Kidney epithelial cell (primary cell): Measurements from ENCODE around the gene JOSD2. TPM values are rescaled to one million over a fixed set of nuclear protein-coding genes. Genes with fewer than 3 reads are reported as not detected.

Experiments used
- DNase-seq: peaks from one replicate; pipeline ENCODE4 v3.0.0-alpha.2; 2010; ENCODE audit warnings: low read depth
- H3K27me3 ChIP-seq: 2 replicates; pipeline ENCODE4 v1.6.0; 2011; ENCODE audit warnings: low read length; ENCODE audit not compliant: control insufficient read depth, insufficient read depth
- H3K36me3 ChIP-seq: 2 replicates; pipeline ENCODE4 v1.5.1; 2011; ENCODE audit warnings: low read length; ENCODE audit not compliant: control insufficient read depth, insufficient read depth
- H3K4me3 ChIP-seq: 2 replicates; pipeline ENCODE4 v1.5.1; 2011; ENCODE audit warnings: low read depth, mild to moderate bottlenecking, control low read depth, low read length
- total RNA-seq: library from RNA; depleted of rRNA; stranded (reverse); fragments of >200 nt; gene quantifications from 2 replicates; pipeline ENCODE4 v1.2.3, GENCODE V29; 2015
- TF ChIP-seq, protein P1 (sequence below): IDR thresholded peaks from 2 replicates; pipeline ENCODE4 v1.5.1; 2011; ENCODE audit warnings: mild to moderate bottlenecking, moderate library complexity, low read length, control low read depth, inconsistent platforms; ENCODE audit not compliant: insufficient read depth, poor library complexity, severe bottlenecking

Gene JOSD2
- total RNA-seq, 1 donor from 2014 or later: 26.8 TPM

GRCh38 chr19:50549059-50549926 is 38.3 kb upstream of the JOSD2 start:
- Histone ChIP-seq H3K27me3 (peaks cover 24% of the 10 kb centered on the region), H3K4me3 (no peak overlapping the region), H3K36me3 (no peaks in the 10 kb centered on the region)
- TF ChIP-seq, protein P1, sequence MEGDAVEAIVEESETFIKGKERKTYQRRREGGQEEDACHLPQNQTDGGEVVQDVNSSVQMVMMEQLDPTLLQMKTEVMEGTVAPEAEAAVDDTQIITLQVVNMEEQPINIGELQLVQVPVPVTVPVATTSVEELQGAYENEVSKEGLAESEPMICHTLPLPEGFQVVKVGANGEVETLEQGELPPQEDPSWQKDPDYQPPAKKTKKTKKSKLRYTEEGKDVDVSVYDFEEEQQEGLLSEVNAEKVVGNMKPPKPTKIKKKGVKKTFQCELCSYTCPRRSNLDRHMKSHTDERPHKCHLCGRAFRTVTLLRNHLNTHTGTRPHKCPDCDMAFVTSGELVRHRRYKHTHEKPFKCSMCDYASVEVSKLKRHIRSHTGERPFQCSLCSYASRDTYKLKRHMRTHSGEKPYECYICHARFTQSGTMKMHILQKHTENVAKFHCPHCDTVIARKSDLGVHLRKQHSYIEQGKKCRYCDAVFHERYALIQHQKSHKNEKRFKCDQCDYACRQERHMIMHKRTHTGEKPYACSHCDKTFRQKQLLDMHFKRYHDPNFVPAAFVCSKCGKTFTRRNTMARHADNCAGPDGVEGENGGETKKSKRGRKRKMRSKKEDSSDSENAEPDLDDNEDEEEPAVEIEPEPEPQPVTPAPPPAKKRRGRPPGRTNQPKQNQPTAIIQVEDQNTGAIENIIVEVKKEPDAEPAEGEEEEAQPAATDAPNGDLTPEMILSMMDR: no peak
- DNase-seq: no peak

DNA sequence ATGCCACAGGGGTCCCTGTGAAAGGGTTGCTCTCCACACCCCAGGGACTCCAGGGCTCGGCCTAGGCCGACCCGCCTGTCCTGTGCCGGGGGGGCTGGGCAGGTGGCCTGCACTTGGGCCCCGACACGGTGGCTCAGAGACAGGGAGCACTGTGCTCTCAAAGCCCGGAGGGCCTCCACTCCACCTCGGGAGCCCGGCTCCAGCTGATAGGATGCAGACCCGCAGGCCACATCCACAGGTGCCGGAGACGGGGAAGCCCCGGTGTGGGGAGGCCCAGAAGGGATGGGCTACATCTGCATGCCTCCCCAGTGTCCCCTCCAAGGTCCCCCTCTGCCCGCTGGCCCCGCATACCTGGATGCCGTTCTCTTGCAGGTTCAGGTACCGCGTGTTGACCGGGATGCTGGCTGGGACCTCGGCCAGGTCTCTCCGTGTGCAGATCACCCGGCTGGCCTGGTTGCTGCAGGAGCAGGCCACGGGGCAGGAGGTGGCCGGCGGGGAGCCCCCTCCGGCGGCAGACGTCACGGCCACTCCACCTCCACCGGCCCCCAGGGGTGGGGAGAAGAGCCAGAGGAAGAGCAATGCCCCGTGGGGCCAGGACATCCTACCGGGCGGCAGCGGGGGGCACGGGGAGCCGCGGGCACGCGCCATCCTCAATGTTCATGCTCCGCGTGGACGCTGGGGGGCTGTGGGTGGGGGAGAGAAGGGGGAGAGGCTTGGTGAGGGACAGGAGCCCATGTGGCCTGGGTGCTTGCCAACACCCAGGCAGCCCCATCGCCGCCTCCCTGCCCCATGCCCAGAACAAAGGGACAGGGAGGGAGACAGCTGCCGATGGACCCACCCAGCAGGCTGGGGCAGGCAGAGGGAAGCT is 37.4 kb upstream of the JOSD2 start:
- Histone ChIP-seq H3K36me3 (no peaks in the 10 kb centered on the region), H3K27me3 (peaks cover 24% of the 10 kb centered on the region), H3K4me3 (no peak overlapping the region)
- TF ChIP-seq, protein P1: no peak
- DNase-seq: no peak

GRCh38 chr19:50547385-50548190 is 36.6 kb upstream of the JOSD2 start:
- Histone ChIP-seq H3K27me3 (peaks cover 21% of the 10 kb centered on the region), H3K4me3 (no peak overlapping the region), H3K36me3 (no peaks in the 10 kb centered on the region)
- no peak for DNase-seq
- TF ChIP-seq, protein P1: no peak

GRCh38 chr19:50546527-50547221 is 35.7 kb upstream of the JOSD2 start:
- TF ChIP-seq, protein P1: no peak
- no peak for DNase-seq
- H3K36me3 ChIP-seq: no peaks in the 10 kb centered on the region
- peaks cover 15% of the 10 kb centered on the region for H3K27me3 ChIP-seq
- no peak overlapping the region for H3K4me3 ChIP-seq

GRCh38 chr19:50542943-50543342 is 32.0 kb upstream of the JOSD2 start:
- Histone ChIP-seq H3K4me3 (no peak overlapping the region), H3K27me3 (no peaks in the 10 kb centered on the region), H3K36me3 (no peaks in the 10 kb centered on the region)
- DNase-seq: no peak
- TF ChIP-seq, protein P1: no peak
